ENCODE measurements around the gene FKRP. TPM values are rescaled to one million over a fixed set of nuclear protein-coding genes. Genes with fewer than 3 reads are reported as not detected.

The FKRP gene
- total and polyA plus RNA-seq, 2 of the 13 experiments (the other 11 are each of a cell fraction or from before 2014, with no cell fraction given), result 7.3 to 9.8 TPM

GRCh38 chr19:46717034-46717715 is 28.7 kb upstream of the FKRP start, which contains the start of gene PRKD2 (continued):
- TF ChIP-seq ZNF318 (CRISPR knock-in tag; IDR thresholded peaks at IDR 0.05) (no peak), BORCS8-MEF2B (CRISPR knock-in tag; IDR thresholded peaks at IDR 0.05) (0 out of 2 replicates have a peak, but pooled peaks have one; percentile 11), ZNF563 (CRISPR knock-in tag; IDR thresholded peaks at IDR 0.05) (0 out of 2 replicates have a peak, but pooled peaks have one; percentile 24), NFYC (CRISPR knock-in tag; IDR thresholded peaks at IDR 0.05) (peak; percentile 82), GATAD2A (CRISPR knock-in tag; IDR thresholded peaks at IDR 0.05) (no peak), ATF3 (CRISPR knock-in tag; IDR thresholded peaks at IDR 0.05) (no peak), ZNF678 (CRISPR knock-in tag; IDR thresholded peaks at IDR 0.05) (no peak), HDAC2 (CRISPR knock-in tag; IDR thresholded peaks at IDR 0.05) (0 out of 2 replicates have a peak, but pooled peaks have one; percentile 19), SRY (CRISPR knock-in tag; IDR thresholded peaks at IDR 0.05) (no peak), SOX5 (CRISPR knock-in tag; IDR thresholded peaks at IDR 0.05; ENCODE audit: borderline replicate concordance) (no peak), ZNF619 (CRISPR knock-in tag; IDR thresholded peaks at IDR 0.05) (no peak), ARID4A (CRISPR knock-in tag; IDR thresholded peaks at IDR 0.05; ENCODE audit: borderline replicate concordance) (peak; percentile 66), ZNF557 (CRISPR knock-in tag; IDR thresholded peaks at IDR 0.05) (no peak), ZFP91 (CRISPR knock-in tag; IDR thresholded peaks at IDR 0.05; ENCODE audit: borderline replicate concordance) (peak; percentile 100)
